Astrocyte (in vitro differentiated cells and primary cell): ENCODE results near the gene AKAP8L.

ENCODE experiments used
- EZH2 ChIP-seq: IDR thresholded peaks from 2 replicates; pipeline ENCODE4 v1.6.1; 2012; ENCODE audit warnings: mild to moderate bottlenecking, low read length, inconsistent platforms; ENCODE audit not compliant: insufficient read depth
- TF ChIP-seq, protein P1 (sequence below): IDR thresholded peaks from 2 replicates; pipeline ENCODE4 v1.5.1; 2011; ENCODE audit warnings: low read depth, mild to moderate bottlenecking, inconsistent platforms, low read length, moderate library complexity; ENCODE audit not compliant: insufficient read depth

DNA sequence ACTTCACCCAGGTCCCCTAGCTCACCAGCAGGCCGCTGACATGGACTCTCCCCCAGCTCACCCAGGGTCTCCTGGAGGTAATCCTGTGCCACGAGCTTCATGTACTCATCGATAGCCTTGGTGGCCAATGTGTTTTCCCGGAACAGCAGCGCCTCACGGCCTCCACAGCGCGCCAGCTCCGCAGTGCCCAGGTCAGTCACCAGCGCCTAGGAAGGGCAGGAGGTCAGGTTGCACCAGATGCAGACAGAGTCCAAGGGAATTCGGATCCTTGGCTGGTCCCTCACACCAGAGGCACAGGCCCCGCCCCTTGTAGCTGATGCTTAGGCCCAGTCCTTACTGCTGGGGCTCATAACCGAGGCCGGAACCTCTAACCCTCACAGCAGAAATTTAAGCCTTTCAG is 37.7 kb upstream of the AKAP8L start:
- TF ChIP-seq, protein P1, sequence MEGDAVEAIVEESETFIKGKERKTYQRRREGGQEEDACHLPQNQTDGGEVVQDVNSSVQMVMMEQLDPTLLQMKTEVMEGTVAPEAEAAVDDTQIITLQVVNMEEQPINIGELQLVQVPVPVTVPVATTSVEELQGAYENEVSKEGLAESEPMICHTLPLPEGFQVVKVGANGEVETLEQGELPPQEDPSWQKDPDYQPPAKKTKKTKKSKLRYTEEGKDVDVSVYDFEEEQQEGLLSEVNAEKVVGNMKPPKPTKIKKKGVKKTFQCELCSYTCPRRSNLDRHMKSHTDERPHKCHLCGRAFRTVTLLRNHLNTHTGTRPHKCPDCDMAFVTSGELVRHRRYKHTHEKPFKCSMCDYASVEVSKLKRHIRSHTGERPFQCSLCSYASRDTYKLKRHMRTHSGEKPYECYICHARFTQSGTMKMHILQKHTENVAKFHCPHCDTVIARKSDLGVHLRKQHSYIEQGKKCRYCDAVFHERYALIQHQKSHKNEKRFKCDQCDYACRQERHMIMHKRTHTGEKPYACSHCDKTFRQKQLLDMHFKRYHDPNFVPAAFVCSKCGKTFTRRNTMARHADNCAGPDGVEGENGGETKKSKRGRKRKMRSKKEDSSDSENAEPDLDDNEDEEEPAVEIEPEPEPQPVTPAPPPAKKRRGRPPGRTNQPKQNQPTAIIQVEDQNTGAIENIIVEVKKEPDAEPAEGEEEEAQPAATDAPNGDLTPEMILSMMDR, result no peak
- TF ChIP-seq EZH2, result no peak
